ENCODE results near the gene FCHO1.

- TF ChIP-seq, protein P1, sequence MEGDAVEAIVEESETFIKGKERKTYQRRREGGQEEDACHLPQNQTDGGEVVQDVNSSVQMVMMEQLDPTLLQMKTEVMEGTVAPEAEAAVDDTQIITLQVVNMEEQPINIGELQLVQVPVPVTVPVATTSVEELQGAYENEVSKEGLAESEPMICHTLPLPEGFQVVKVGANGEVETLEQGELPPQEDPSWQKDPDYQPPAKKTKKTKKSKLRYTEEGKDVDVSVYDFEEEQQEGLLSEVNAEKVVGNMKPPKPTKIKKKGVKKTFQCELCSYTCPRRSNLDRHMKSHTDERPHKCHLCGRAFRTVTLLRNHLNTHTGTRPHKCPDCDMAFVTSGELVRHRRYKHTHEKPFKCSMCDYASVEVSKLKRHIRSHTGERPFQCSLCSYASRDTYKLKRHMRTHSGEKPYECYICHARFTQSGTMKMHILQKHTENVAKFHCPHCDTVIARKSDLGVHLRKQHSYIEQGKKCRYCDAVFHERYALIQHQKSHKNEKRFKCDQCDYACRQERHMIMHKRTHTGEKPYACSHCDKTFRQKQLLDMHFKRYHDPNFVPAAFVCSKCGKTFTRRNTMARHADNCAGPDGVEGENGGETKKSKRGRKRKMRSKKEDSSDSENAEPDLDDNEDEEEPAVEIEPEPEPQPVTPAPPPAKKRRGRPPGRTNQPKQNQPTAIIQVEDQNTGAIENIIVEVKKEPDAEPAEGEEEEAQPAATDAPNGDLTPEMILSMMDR (conservative IDR thresholded peaks at IDR 0.05; ENCODE audit: low read depth in 2 of 2), result no peak
- TF ChIP-seq POLR2AphosphoS5 (IDR thresholded peaks at IDR 0.05; ENCODE audit: low read depth) (no peak), EZH2 (IDR thresholded peaks at IDR 0.05; ENCODE audit: low read depth, unreplicated experiment) (no peak), EZH2phosphoT487 (IDR thresholded peaks at IDR 0.05; ENCODE audit: unreplicated experiment) (no peak), REST (IDR thresholded peaks at IDR 0.05; ENCODE audit: unreplicated experiment) (no peak), ZNF462 (CRISPR knock-in tag; IDR thresholded peaks at IDR 0.05) (no peak), CREB1 (CRISPR knock-in tag; IDR thresholded peaks at IDR 0.05; ENCODE audit: low read depth) (no peak), ZNF114 (CRISPR knock-in tag; IDR thresholded peaks at IDR 0.05) (no peak), NANOG (IDR thresholded peaks at IDR 0.05; ENCODE audit: borderline replicate concordance) (no peak), JUNB (IDR thresholded peaks at IDR 0.05; ENCODE audit: unreplicated experiment) (no peak), ZNF331 (CRISPR knock-in tag; IDR thresholded peaks at IDR 0.05; ENCODE audit: low read depth) (no peak)
- TF ChIP-seq, protein P2, sequence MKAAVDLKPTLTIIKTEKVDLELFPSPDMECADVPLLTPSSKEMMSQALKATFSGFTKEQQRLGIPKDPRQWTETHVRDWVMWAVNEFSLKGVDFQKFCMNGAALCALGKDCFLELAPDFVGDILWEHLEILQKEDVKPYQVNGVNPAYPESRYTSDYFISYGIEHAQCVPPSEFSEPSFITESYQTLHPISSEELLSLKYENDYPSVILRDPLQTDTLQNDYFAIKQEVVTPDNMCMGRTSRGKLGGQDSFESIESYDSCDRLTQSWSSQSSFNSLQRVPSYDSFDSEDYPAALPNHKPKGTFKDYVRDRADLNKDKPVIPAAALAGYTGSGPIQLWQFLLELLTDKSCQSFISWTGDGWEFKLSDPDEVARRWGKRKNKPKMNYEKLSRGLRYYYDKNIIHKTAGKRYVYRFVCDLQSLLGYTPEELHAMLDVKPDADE (IDR thresholded peaks at IDR 0.05), result no peak
Measured at GRCh38 chr19:17806945-17807344, 55.7 kb downstream of the FCHO1 start.

Measured in GM23338 (cell line).